HG03095 (cell line): ENCODE data around the gene SLBP.
"Not testable (repeated sequence)": the region's sequence is repeated elsewhere in the genome, so short reads cannot be mapped to it uniquely, and the experiment has no call there.

ENCODE experiments used
- ATAC-seq: cut with Tn5 transposase; IDR thresholded peaks from one replicate; pipeline ENCODE4 v1.9.1; 2021; ENCODE audit warnings: moderate library complexity; ENCODE audit not compliant: unreplicated experiment

SLBP gene

GRCh38 chr4:1713003-1713851 lies 1.1 kb upstream of the SLBP start:
- ATAC-seq, result no peak

GRCh38 chr4:1711571-1712215 lies 426 bp downstream of the SLBP start:
- peak; percentile 2 for ATAC-seq

- no peak for ATAC-seq
These were observed 1.0 kb downstream of the SLBP start for GRCh38 chr4:1711055-1711570.

- ATAC-seq, result no peak
These were observed 3.5 kb downstream of the SLBP start for GRCh38 chr4:1708581-1708980.

- no peak for ATAC-seq
These were observed 5.8 kb downstream of the SLBP start for GRCh38 chr4:1706358-1706757.

- ATAC-seq, result no peak
These were observed 6.4 kb downstream of the SLBP start for GRCh38 chr4:1705732-1706131.

- no peak for ATAC-seq
These were observed 8.3 kb downstream of the SLBP start for GRCh38 chr4:1703867-1704266.

GRCh38 chr4:1701671-1702070 lies 10.4 kb downstream of the SLBP start:
- ATAC-seq, result not testable (repeated sequence)

- ATAC-seq, result no peak
These were observed 16.2 kb downstream of the SLBP start for GRCh38 chr4:1695913-1696312.

- ATAC-seq, result peak; percentile 84
These were observed 18.8 kb downstream of the SLBP start for GRCh38 chr4:1693131-1693896.

GRCh38 chr4:1691737-1692373 lies 20.3 kb downstream of the SLBP start:
- no peak for ATAC-seq

- ATAC-seq, result no peak
These were observed 21.4 kb downstream of the SLBP start for GRCh38 chr4:1690698-1691097.

GRCh38 chr4:1686440-1687036 lies 25.6 kb downstream of the SLBP start:
- no peak for ATAC-seq

GRCh38 chr4:1685235-1686150 lies 26.6 kb downstream of the SLBP start:
- no peak for ATAC-seq

- peak; percentile 10 for ATAC-seq
These were observed 27.4 kb downstream of the SLBP start for GRCh38 chr4:1684506-1685234.

- ATAC-seq, result peak; percentile 79
These were observed 28.2 kb downstream of the SLBP start, which contains the start of gene FAM53A for GRCh38 chr4:1683736-1684505. FAM53A (minus strand) TSS chr4:1684313; CDS start chr4:1668741, 15,572 bp downstream.

- no peak for ATAC-seq
These were observed 28.8 kb downstream of the SLBP start for GRCh38 chr4:1683261-1683735.

GRCh38 chr4:1682860-1683259 lies 29.3 kb downstream of the SLBP start:
- ATAC-seq, result no peak
